ENCODE data around the gene WWC2.

DNA sequence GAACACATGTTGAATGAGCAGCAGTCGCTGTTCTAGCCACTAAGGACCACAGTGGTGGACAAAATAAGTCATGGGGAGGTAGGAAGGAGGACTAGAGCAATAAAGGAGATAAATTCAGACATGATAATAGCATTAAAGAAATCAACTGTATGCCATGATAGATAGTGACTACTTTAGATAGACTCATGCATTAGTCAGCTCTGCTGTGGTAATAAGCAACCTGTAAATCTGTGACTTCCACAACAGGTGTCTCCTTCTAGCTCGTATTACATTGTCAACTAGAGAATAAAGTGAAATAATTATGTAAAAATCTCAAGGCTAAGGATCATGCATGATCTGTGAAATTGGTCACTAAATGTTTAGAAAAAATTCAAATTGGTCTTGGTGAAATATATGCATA, 77.9 kb downstream of the WWC2 start:
- TF ChIP-seq, protein P1, sequence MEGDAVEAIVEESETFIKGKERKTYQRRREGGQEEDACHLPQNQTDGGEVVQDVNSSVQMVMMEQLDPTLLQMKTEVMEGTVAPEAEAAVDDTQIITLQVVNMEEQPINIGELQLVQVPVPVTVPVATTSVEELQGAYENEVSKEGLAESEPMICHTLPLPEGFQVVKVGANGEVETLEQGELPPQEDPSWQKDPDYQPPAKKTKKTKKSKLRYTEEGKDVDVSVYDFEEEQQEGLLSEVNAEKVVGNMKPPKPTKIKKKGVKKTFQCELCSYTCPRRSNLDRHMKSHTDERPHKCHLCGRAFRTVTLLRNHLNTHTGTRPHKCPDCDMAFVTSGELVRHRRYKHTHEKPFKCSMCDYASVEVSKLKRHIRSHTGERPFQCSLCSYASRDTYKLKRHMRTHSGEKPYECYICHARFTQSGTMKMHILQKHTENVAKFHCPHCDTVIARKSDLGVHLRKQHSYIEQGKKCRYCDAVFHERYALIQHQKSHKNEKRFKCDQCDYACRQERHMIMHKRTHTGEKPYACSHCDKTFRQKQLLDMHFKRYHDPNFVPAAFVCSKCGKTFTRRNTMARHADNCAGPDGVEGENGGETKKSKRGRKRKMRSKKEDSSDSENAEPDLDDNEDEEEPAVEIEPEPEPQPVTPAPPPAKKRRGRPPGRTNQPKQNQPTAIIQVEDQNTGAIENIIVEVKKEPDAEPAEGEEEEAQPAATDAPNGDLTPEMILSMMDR (IDR thresholded peaks at IDR 0.05; ENCODE audit: borderline replicate concordance, extremely low read depth, low read length, poor library complexity, severe bottlenecking), result no peak
- no peak for TF ChIP-seq EZH2 (IDR thresholded peaks at IDR 0.05; ENCODE audit: borderline replicate concordance, low read depth, low read length, severe bottlenecking)
